ENCODE measurements around the gene JAZF1.

Gene JAZF1

DNA sequence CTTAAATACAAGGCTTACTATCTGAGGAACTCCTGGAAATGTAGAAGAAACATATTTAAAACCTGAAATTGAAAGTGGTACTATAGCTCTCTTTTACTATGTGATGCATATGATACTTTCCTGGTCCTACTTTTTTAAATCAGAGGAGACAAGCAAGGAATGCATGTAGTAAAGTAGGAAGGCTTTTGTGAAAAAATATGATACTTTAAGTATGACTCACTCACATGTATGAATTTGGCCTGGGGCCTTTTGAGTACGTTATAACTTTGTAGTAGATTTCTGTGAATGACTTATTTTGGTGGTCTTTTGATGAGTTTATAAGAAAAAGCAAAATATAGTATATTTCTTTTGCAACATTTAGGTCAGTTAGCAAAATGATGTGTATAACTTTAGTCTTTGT lies 386.8 kb downstream of the JAZF1 start:
- no peak for DNase-seq

DNA sequence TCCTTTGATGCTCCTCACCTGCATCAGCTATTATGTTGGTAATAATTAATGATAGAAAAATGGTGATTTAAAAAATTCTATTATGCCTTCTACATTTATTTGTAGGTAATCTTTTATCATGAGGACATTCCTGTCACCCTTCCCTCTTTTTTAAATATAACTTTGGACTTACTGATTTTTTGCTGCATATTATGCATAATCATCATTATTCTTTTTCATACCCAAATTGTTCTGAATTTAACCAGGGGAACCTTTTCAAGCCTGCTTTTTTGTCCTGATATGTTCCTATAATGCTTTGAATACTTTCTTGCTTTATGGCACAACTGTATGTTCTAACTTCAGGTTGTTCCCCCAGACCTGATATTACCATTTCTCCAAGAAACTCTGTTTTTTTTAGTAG lies 392.2 kb downstream of the JAZF1 start:
- no peak for DNase-seq

DNA sequence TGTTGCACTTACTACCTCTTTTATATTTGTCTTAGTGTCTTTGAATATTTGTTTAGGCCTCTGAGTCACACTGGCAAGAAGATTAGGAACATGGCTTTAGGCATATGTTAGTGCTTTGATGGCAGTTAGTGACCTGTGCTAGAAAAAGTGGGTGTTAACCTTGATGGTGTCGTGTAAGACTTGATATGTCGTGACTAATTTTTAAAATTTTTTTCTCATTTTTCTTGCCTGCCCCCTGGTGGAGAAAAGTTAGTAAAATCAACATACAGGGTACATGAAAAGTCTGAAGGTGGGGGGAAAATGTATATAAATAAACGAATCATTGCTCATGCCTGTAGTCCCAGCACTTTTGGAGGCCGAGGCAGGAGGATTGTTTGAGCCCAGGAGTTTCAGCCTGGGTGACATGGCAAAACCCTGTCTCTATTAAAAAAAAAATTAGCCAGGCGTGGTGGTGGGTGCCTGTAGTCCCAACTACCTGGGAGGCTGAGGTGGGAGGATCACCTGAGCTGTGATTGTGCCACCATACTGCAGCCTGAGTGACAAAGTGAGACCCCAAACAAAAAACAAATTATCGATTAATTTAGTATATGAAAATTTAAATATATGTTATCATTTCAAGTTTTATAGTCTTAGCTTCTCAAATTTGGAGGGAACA lies 396.1 kb downstream of the JAZF1 start:
- peak; percentile 61 for DNase-seq

DNA sequence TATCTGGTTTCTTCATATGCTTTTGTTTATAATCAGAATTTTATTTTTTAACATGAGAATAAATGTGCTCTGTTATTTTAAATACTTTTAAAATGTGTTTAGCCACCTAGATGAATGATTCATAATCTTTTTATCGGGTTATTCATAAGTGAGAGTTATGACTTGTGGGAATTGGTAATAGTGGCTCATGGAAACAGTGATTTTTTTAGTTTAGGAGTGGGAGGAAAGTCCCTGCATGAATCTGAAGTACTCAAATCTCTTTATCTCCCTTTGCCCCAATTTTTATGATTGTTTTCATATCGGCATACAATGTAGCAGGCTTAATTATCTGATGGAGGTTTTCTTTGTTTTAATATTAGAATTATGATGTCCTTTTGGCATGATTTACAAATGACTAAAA lies 397.7 kb downstream of the JAZF1 start:
- DNase-seq: no peak

DNA sequence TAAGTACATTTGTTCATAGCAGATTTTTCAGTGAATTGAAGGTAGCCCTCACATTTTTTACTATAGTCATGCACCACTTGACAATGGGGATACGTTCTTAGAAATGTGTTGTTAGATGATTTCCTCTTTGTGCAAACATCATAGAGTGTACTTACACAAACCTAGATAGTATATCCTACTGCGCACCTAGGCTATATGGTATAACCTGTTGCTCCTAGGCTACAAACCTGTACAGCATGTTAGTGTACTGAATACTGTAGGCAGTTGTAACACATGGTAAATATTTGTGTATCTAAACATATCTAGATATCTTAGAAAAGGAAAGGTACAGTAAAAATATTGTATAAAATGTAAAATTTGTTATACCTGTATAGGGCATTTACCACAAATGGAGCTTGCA lies 399.4 kb downstream of the JAZF1 start:
- DNase-seq: no peak
